ENCODE measurements around the gene ZMYM4. TPM values are rescaled to one million over a fixed set of nuclear protein-coding genes. Genes with fewer than 3 reads are reported as not detected.

ZMYM4 gene
- polyA plus RNA-seq, 1 donor (not counting 4 experiments of a cell fraction or from before 2014, with no cell fraction given): 24.8 TPM

- H3K36me3 ChIP-seq (ENCODE audit: control insufficient read depth in 2 of 2, extremely low read depth in 1 of 2, insufficient read depth in 2 of 2, low read length in 2 of 2): no peaks in the 10 kb centered on the region
- H3K9me3 ChIP-seq (ENCODE audit: control insufficient read depth, low read depth, low read length): no peaks in the 10 kb centered on the region
- no peak overlapping the region for H3K9ac ChIP-seq (ENCODE audit: control insufficient read depth, extremely low read depth, insufficient read depth, low read length)
- H3K9me1 ChIP-seq (ENCODE audit: control insufficient read depth, extremely low read depth, insufficient read depth, low read length): no peaks in the 10 kb centered on the region
- no peaks in the 10 kb centered on the region for H3K79me2 ChIP-seq (ENCODE audit: control insufficient read depth, insufficient read depth, low read length)
- no peak overlapping the region for H3K4me2 ChIP-seq (ENCODE audit: control insufficient read depth, extremely low read depth, insufficient read depth, low read depth, low read length)
- DNase-seq (ENCODE audit: low read depth, low spot score) (no peak), FAIRE-seq (no peak)
- H3K27me3 ChIP-seq (ENCODE audit: control insufficient read depth, extremely low read depth, insufficient read depth, low read length): no peaks in the 10 kb centered on the region
- dilution Hi-C loops (cut with MboI; ENCODE audit: extremely low pct_ligation_motif_present, low sequenced_read_pairs): no loop called here
- no peak overlapping the region for H3K4me3 ChIP-seq (ENCODE audit: control insufficient read depth in 2 of 3, extremely low read depth in 1 of 3, insufficient read depth in 2 of 3, low read depth in 1 of 3, low read length in 3 of 3)
- no peaks in the 10 kb centered on the region for H3K4me1 ChIP-seq (ENCODE audit: control insufficient read depth, extremely low read depth, insufficient read depth, low read length)
- no peak overlapping the region for H2AFZ ChIP-seq (ENCODE audit: control insufficient read depth, low read length)
- no peak overlapping the region for H3K27ac ChIP-seq (ENCODE audit: control insufficient read depth, insufficient read depth, low read length)
- TF ChIP-seq EZH2 (IDR thresholded peaks at IDR 0.05; ENCODE audit: low read length) (no peak), CTCF (optimal IDR thresholded peaks at IDR 0.05 in 1 of 3, IDR thresholded peaks at IDR 0.05 in 1 of 3, conservative IDR thresholded peaks at IDR 0.05 in 1 of 3; ENCODE audit: extremely low read depth in 1 of 3, insufficient read depth in 2 of 3, low read length in 3 of 3) (no peak)
- H4K20me1 ChIP-seq (ENCODE audit: control insufficient read depth, extremely low read depth, insufficient read depth, low read length): no peaks in the 10 kb centered on the region
Observed at GRCh38 chr1:35222322-35223083, 46.0 kb upstream of the ZMYM4 start.

GRCh38 chr1:35223084-35223630 lies 45.4 kb upstream of the ZMYM4 start:
- no peaks in the 10 kb centered on the region for H3K9me3 ChIP-seq (ENCODE audit: control insufficient read depth, low read depth, low read length)
- dilution Hi-C loops (cut with MboI; ENCODE audit: extremely low pct_ligation_motif_present, low sequenced_read_pairs): no loop called here
- no peak overlapping the region for H3K9ac ChIP-seq (ENCODE audit: control insufficient read depth, extremely low read depth, insufficient read depth, low read length)
- no peak for FAIRE-seq
- no peaks in the 10 kb centered on the region for H3K4me1 ChIP-seq (ENCODE audit: control insufficient read depth, extremely low read depth, insufficient read depth, low read length)
- no peak overlapping the region for H3K27ac ChIP-seq (ENCODE audit: control insufficient read depth, insufficient read depth, low read length)
- DNase-seq (ENCODE audit: low read depth, low spot score): no peak
- no peak overlapping the region for H2AFZ ChIP-seq (ENCODE audit: control insufficient read depth, low read length)
- no peak for TF ChIP-seq CTCF (optimal IDR thresholded peaks at IDR 0.05 in 1 of 3, IDR thresholded peaks at IDR 0.05 in 1 of 3, conservative IDR thresholded peaks at IDR 0.05 in 1 of 3; ENCODE audit: extremely low read depth in 1 of 3, insufficient read depth in 2 of 3, low read length in 3 of 3)
- no peak for TF ChIP-seq EZH2 (IDR thresholded peaks at IDR 0.05; ENCODE audit: low read length)
- no peaks in the 10 kb centered on the region for H3K36me3 ChIP-seq (ENCODE audit: control insufficient read depth in 2 of 2, extremely low read depth in 1 of 2, insufficient read depth in 2 of 2, low read length in 2 of 2)
- H3K79me2 ChIP-seq (ENCODE audit: control insufficient read depth, insufficient read depth, low read length): no peaks in the 10 kb centered on the region
- H3K4me3 ChIP-seq (ENCODE audit: control insufficient read depth in 2 of 3, extremely low read depth in 1 of 3, insufficient read depth in 2 of 3, low read depth in 1 of 3, low read length in 3 of 3): no peak overlapping the region
- no peak overlapping the region for H3K4me2 ChIP-seq (ENCODE audit: control insufficient read depth, extremely low read depth, insufficient read depth, low read depth, low read length)
- no peaks in the 10 kb centered on the region for H3K27me3 ChIP-seq (ENCODE audit: control insufficient read depth, extremely low read depth, insufficient read depth, low read length)
- no peaks in the 10 kb centered on the region for H3K9me1 ChIP-seq (ENCODE audit: control insufficient read depth, extremely low read depth, insufficient read depth, low read length)
- H4K20me1 ChIP-seq (ENCODE audit: control insufficient read depth, extremely low read depth, insufficient read depth, low read length): no peaks in the 10 kb centered on the region
